Panc1 (cell line): ENCODE data around the gene FAM117B. TPM values are rescaled to one million over a fixed set of nuclear protein-coding genes. Genes with fewer than 3 reads are reported as not detected.

ENCODE experiments used
- ATAC-seq: fragments of 200-7000 bp; cut with Tn5 transposase; 2 replicates; pipeline ENCODE4 v1.9.1; 2020; ENCODE audit warnings: mild to moderate bottlenecking, moderate library complexity
- BruUV-seq: library from RNA; stranded (reverse); fragments of 400-500 nt; replicated peaks from 2 replicates; lab custom pipeline; 2021; lab: Mats Ljungman, UMichigan
- CTCF ChIA-PET: fragments of 300-600 bp; sonication (Branson Sonifier 250); formaldehyde crosslinking; loops from one replicate; lab custom pipeline; 2022; ENCODE audit warnings: antibody characterized with exemption; lab: Charles Lee
- POLR2A ChIA-PET: fragments of 300-600 bp; sonication (Branson Sonifier 250); formaldehyde crosslinking; loops from one replicate; lab custom pipeline; 2022; ENCODE audit warnings: antibody characterized with exemption; lab: Charles Lee
- DNase-seq: peaks from one replicate; pipeline ENCODE4 v3.0.0-alpha.2; 2010; ENCODE audit warnings: low read depth, low spot score
- H3K27ac ChIP-seq: 2 replicates; pipeline ENCODE4 v1.5.1; 2011; ENCODE audit warnings: mild to moderate bottlenecking, low read length, inconsistent platforms
- H3K27me3 ChIP-seq: fragments of 200-500 bp; sonication (Bioruptor generic); 2 replicates; pipeline ENCODE4 v1.6.0; 2014; ENCODE audit warnings: low read length, inconsistent platforms; ENCODE audit not compliant: control insufficient read depth, insufficient read depth
- H3K36me3 ChIP-seq: fragments of 200-500 bp; sonication (Bioruptor generic); 2 replicates; pipeline ENCODE4 v1.5.1; 2014; ENCODE audit warnings: inconsistent platforms, mild to moderate bottlenecking, low read length, moderate library complexity; ENCODE audit not compliant: control insufficient read depth, insufficient read depth
- H3K4me1 ChIP-seq: 2 replicates; pipeline ENCODE4 v1.5.1; 2011; ENCODE audit warnings: inconsistent platforms, mild to moderate bottlenecking, low read length, moderate library complexity; ENCODE audit not compliant: control insufficient read depth, insufficient read depth
- H3K4me3 ChIP-seq, 2 experiments: 2 replicates each; pipeline ENCODE4 v1.5.1; 2011 to 2012; ENCODE audit warnings: low read depth in 2 of 2, low read length in 2 of 2, mild to moderate bottlenecking in 2 of 2, inconsistent platforms in 1 of 2, moderate library complexity in 1 of 2
- H3K9me3 ChIP-seq: fragments of 200-500 bp; sonication (Bioruptor generic); 2 replicates; pipeline ENCODE4 v1.5.1; 2014; ENCODE audit warnings: low read depth, mild to moderate bottlenecking, inconsistent platforms, low read length, moderate library complexity; ENCODE audit not compliant: control insufficient read depth, insufficient read depth
- CTCF ChIP-seq: fragments of 450-650 bp; IDR thresholded peaks from 2 replicates; pipeline ENCODE4 v1.5.1; 2017; ENCODE audit warnings: mild to moderate bottlenecking
- POLR2AphosphoS5 ChIP-seq: IDR thresholded peaks from 2 replicates; pipeline ENCODE4 v1.6.1; 2012; ENCODE audit warnings: mild to moderate bottlenecking, low read depth, low read length, moderate library complexity
- REST ChIP-seq, 2 experiments: IDR thresholded peaks; 2 replicates each; pipeline ENCODE4 v1.6.1; 2011 to 2012; ENCODE audit warnings: low read depth in 2 of 2, control low read depth in 1 of 2, low read length in 1 of 2, mild to moderate bottlenecking in 1 of 2, moderate library complexity in 1 of 2; ENCODE audit not compliant: insufficient read depth in 1 of 2
- SIN3A ChIP-seq: IDR thresholded peaks from 2 replicates; pipeline ENCODE4 v1.6.1; 2012; ENCODE audit warnings: low read depth, mild to moderate bottlenecking, low read length, moderate library complexity, borderline replicate concordance; ENCODE audit not compliant: insufficient read depth
- TCF7L2 ChIP-seq: IDR thresholded peaks from 2 replicates; pipeline ENCODE4 v1.6.1; 2011; ENCODE audit warnings: mild to moderate bottlenecking, low read depth, low read length, inconsistent platforms
- in situ Hi-C: cut with HindIII; loops from 2 replicates; pipeline ENCODE4 v1.10.0; 2016; ENCODE audit warnings: low sequenced_read_pairs, low pct_unique_long_range_greater_than_20kb
- intact Hi-C: fragments of 100-400 bp; cut with micrococcal nuclease; formaldehyde crosslinking; loops from one replicate; pipeline ENCODE4 v1.10.0; 2022; ENCODE audit not compliant: unreplicated experiment
- total RNA-seq: library from RNA; stranded (reverse); gene quantifications from one replicate; pipeline ENCODE4 v1.2.1, GENCODE V29; 2021; ENCODE audit not compliant: unreplicated experiment

Gene FAM117B
- total RNA-seq, 1 experiment from 2014 or later = 7.8 TPM

GRCh38 chr2:202635428-202636212 lies 851 bp downstream of the FAM117B start:
- ATAC-seq (peak; percentile 81), DNase-seq (no peak)
- Histone ChIP-seq H3K27me3 (no peaks in the 10 kb centered on the region), H3K4me3 (peak overlapping the region; percentile 79 to 87), H3K27ac (peak overlapping the region; percentile 90), H3K36me3 (no peaks in the 10 kb centered on the region; the same call in 1 of the 2 replicates), H3K9me3 (no peaks in the 10 kb centered on the region), H3K4me1 (peaks cover 26% of the 10 kb centered on the region)
- in situ Hi-C loops (no loop called here), intact Hi-C loops (no loop called here)
- ChIA-PET CTCF (interaction anchor here (0.7 kb wide), 1 partner anchor 254 kb away, joined by 11 read pairs; no protein-coding TSS in a partner anchor), POLR2A (no interaction called here)
- BruUV-seq = no TSS peak
- TF ChIP-seq REST (IDR thresholded peaks at IDR 0.05; ENCODE audit: insufficient read depth in 1 of 2, low read depth in 2 of 2, low read length in 1 of 2) (no peak), POLR2AphosphoS5 (0 out of 2 replicates have a peak, but pooled peaks have one; percentile 29)

- H3K36me3 ChIP-seq = no peaks in the 10 kb centered on the region; the same call in 1 of the 2 replicates
- ChIA-PET POLR2A (no interaction called here), CTCF (no interaction called here)
- no peaks in the 10 kb centered on the region for H3K9me3 ChIP-seq
- H3K27me3 ChIP-seq = no peaks in the 10 kb centered on the region
- TF ChIP-seq SIN3A (no peak), CTCF (no peak), REST (IDR thresholded peaks at IDR 0.05; ENCODE audit: insufficient read depth in 1 of 2, low read depth in 2 of 2, low read length in 1 of 2) (no peak), POLR2AphosphoS5 (no peak), TCF7L2 (no peak)
- ATAC-seq = no peak
- H3K4me3 ChIP-seq = peak overlapping the region; percentile 79 to 87
- peak overlapping the region; percentile 90 for H3K27ac ChIP-seq
- intact Hi-C loops = no loop called here
- no TSS peak for BruUV-seq
- in situ Hi-C loops = no loop called here
- peaks cover 26% of the 10 kb centered on the region for H3K4me1 ChIP-seq
- no peak for DNase-seq
Measured at GRCh38 chr2:202636213-202636513, 1.4 kb downstream of the FAM117B start.
